Measurements from ENCODE around the gene BICD1.

The BICD1 gene

GRCh38 chr12:32419520-32419960 lies 312.9 kb downstream of the BICD1 start:
- DNase-seq, result no peak

GRCh38 chr12:32420356-32420755 lies 313.7 kb downstream of the BICD1 start:
- DNase-seq, result no peak

- DNase-seq, result no peak
Observed at GRCh38 chr12:32423559-32423958, 316.9 kb downstream of the BICD1 start.

GRCh38 chr12:32431025-32431424 lies 324.4 kb downstream of the BICD1 start:
- no peak for DNase-seq

Data from NCI-H2081 treated with DMSO at 0.1 percent for 48 hours (cell line).